Left cardiac atrium (tissue), 4 donors: ENCODE data around the gene ATP11A. TPM values are rescaled to one million over a fixed set of nuclear protein-coding genes. Genes with fewer than 3 reads are reported as not detected.

ENCODE experiments used
- ATAC-seq, 2 donors: fragments of 200-7000 bp; cut with Tn5 transposase; one replicate each; pipeline ENCODE4 v1.9.1; 2020; ENCODE audit warnings: mild to moderate bottlenecking in 2 of 2, moderate library complexity in 2 of 2
- DNase-seq: peaks from one replicate; pipeline ENCODE4 v3.0.0-alpha.2; 2020
- intact Hi-C, 2 donors: fragments of 100-400 bp; cut with DNase I; formaldehyde crosslinking; loops; one replicate each; pipeline versions ENCODE4 v1.14.1 to v1.15.1; 2022 to 2023
- total RNA-seq, 2 donors: library from RNA; stranded (reverse); fragmentation: NEBNext Ultra II Directional; extraction: Animal tissue kit (Norgen Biotek cat#: 25700); gene quantifications; one replicate each; pipeline ENCODE4 v1.2.1, GENCODE V29; 2021
- donor health status: DM: no; HTN: yes; CAD: no.
- donor health status: DM: no; HTN: yes; CAD: no; lungs with severe emphysema.
- donor health status: DM: yes; HTN: yes; CAD: no.
- donor health status: Dilated cardiomyopathy.

The ATP11A gene
- total RNA-seq, 2 donors from 2014 or later = 58.5 to 69.9 TPM

DNA sequence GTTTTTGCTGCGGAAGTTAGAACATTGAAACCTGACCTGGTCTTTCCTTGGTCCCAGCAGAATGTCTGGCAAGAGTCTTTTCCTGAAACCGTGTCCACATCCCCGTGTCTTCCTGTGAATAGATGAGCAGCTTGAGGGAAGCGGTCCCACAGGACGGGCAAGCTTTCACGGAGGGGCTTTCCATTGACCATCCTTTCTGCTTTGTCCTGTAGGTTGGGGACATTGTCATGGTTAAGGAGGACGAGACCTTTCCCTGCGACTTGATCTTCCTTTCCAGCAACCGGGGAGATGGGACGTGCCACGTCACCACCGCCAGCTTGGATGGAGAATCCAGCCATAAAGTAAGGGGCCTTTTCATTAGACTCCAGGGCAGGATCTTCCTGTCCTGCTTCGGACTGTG is 126.0 kb downstream of the ATP11A start:
- no peak for ATAC-seq
- no peak for DNase-seq
- intact Hi-C loops = no loop called here

DNA sequence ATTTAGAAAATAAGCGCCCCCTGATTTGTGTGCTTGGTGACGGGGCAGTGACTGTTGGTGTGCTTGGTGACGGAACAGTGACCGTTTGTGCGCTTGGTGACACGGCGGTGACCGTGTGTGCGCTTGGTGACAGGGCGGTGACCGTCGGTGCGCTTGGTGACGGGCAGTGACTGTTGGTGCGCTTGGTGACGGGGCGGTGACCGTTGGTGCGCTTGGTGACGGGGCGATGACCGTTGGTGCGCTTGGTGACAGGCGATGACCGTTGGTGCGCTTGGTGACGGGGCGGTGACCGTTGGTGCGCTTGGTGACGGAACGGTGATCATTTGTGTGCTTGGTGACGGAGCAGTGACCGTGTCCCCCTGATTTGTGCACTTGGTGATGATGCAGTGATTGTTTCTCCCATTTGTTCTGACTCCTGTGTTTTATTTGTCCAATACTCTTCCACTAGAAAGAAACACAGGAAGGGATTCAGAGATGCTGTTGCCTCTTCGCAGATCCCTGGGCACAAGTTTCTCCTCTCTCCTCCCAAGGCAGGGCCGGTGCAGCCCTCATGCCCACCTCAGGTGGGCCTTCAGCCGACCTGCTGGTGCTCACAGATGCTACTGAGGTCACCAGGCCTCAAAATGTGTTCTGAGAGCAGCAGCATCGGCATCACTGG is 128.3 kb downstream of the ATP11A start:
- intact Hi-C loops = no loop called here
- no peak for DNase-seq
- no peak for ATAC-seq

GRCh38 chr13:112818698-112819045 is 128.8 kb downstream of the ATP11A start:
- DNase-seq = no peak
- ATAC-seq = no peak
- intact Hi-C loops = no loop called here

DNA sequence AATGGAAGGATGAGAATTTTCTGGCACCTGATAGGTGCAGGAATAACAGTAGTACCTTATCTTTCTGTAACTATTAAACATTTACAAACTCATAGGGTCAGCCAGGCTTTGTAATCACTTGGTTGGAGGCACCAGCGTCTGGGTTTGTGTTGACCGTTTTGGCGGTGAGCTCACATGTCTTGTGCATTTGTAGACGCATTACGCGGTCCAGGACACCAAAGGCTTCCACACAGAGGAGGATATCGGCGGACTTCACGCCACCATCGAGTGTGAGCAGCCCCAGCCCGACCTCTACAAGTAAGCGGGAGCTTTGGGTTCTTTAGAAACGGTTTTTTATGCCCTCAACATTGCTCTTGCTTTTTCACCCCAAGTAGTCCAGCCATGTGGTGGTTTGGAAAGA is 129.3 kb downstream of the ATP11A start:
- intact Hi-C loops = no loop called here
- no peak for ATAC-seq

DNA sequence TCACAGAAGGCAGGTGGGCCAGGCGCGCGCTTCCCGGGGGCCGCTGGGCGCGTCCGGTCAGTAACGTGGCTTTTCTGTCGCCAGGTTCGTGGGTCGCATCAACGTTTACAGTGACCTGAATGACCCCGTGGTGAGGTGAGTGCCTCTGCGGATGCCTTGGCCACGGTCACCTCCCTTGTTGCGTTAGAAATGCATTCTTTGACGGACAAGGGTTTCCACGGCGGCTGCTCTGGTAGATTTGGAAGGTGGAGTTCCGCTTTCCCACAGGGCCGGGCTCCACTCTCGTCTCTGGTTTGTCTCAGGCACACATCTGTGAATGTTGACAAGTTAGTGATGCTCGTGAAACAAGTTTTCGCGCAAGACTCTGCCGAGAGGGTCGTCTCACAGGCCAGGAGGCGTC is 130.0 kb downstream of the ATP11A start:
- DNase-seq (no peak), ATAC-seq (peak in 1 of 2 donors; percentile 30)
- intact Hi-C loops = no loop called here

More for the DNA sequence above, 129.3 kb downstream of the ATP11A start:
- no peak for DNase-seq

- intact Hi-C loops = no loop called here
- ATAC-seq = no peak
Measured at GRCh38 chr13:112820318-112820717, 130.5 kb downstream of the ATP11A start.

GRCh38 chr13:112821340-112822055 is 131.7 kb downstream of the ATP11A start:
- intact Hi-C loops = no loop called here
- DNase-seq (no peak), ATAC-seq (no peak)

More at GRCh38 chr13:112820318-112820717, 130.5 kb downstream of the ATP11A start:
- no peak for DNase-seq

GRCh38 chr13:112822851-112823250 is 133.0 kb downstream of the ATP11A start:
- DNase-seq (no peak), ATAC-seq (no peak)
- intact Hi-C loops = no loop called here

DNA sequence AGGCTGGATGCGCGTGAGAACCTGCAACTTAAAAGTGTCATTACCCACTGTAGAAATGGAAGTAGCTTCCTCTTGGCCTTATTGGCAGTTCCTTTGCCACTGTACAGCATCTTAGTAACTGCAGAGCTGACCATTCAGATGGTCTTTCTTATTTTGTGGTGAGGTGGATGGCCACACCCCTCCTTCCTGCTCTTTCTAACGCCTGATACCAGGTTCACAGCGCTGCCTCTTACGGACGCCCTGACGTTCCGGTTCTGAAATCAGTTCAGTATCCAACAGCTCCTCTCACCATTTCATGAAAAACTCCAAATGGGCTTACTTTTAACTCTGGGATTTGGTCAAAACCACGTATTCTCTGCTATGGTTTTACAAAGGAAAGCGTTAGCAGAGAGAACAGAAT is 134.6 kb downstream of the ATP11A start:
- intact Hi-C loops = no loop called here
- no peak for DNase-seq

GRCh38 chr13:112825071-112825470 is 135.2 kb downstream of the ATP11A start:
- ATAC-seq (no peak), DNase-seq (no peak)
- intact Hi-C loops = no loop called here

More for the DNA sequence above, 134.6 kb downstream of the ATP11A start:
- ATAC-seq = no peak

DNA sequence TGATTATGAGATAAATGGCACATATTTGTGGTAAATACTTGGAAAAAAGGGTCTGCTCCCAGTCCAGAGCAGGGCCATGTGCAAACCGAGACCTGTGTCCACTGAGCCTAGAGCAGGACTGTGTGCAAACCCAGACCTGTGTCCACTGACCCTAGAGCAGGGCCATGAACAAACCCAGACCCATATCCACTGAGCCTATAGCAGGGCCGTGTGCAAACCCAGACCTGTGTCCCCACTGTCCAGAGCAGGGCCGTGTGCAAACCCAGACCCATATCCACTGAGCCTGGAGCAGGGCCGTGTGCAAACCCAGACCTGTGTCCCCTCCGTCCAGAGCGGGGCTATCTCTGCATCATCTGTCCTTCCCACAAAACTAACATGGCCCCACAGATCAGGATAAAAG is 136.0 kb downstream of the ATP11A start:
- no peak for DNase-seq
- intact Hi-C loops = no loop called here
- no peak for ATAC-seq

- DNase-seq (no peak), ATAC-seq (no peak)
- intact Hi-C loops = no loop called here
Measured at GRCh38 chr13:112826565-112826964, 136.7 kb downstream of the ATP11A start.

DNA sequence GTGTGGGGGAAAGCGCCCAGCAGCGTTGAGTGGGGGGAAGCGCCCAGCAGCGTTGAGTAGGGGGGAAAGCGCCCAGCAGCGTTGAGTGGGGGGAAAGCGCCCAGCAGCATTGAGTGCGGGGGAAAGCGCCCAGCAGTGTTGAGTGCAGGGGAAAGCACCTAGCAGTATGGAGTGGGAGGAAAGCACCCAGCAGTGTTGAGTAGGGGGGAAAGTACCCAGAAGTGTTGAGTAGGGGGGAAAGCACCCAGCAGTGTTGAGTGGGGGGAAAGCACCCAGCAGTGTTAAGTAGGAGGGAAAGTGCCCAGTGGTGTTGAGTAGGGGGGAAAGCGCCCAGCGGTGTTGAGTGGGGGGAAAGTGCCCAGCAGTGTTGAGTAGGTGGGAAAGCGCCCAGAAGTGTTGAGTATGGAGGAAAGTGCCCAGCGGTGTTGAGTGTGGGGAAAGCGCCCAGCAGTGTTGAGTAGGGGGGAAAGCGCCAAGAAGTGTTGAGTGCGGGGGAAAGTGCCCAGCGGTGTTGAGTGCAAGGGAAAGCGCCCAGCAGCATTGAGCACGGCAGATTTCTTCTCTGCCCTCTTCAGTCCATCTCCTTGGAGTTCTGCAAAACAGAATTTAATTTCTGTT is 138.4 kb downstream of the ATP11A start:
- intact Hi-C loops = no loop called here
- ATAC-seq (peak in 1 of 2 donors; percentile 32), DNase-seq (no peak)

- intact Hi-C loops = no loop called here
- no peak for ATAC-seq
- DNase-seq = no peak
Measured at GRCh38 chr13:112828756-112829155, 138.9 kb downstream of the ATP11A start.

DNA sequence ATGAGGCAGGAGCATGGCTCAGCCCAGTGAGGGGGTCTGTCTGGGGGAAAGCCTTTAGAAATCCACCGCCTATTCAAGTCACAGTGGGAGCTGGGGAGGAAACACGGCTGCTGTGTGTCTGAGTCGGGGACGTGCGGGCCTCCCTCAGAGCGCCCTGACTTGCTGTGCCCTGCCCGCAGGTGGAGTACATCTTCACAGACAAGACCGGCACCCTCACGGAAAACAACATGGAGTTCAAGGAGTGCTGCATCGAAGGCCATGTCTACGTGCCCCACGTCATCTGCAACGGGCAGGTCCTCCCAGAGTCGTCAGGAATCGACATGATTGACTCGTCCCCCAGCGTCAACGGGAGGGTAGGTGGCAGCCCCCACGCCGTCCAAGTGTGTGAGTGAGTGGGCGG is 141.4 kb downstream of the ATP11A start:
- no peak for ATAC-seq
- DNase-seq = no peak
- intact Hi-C loops = no loop called here

- no peak for DNase-seq
- ATAC-seq = no peak
- intact Hi-C loops = no loop called here
Measured at GRCh38 chr13:112831801-112832200, 142.0 kb downstream of the ATP11A start.

GRCh38 chr13:112832811-112833210 is 143.0 kb downstream of the ATP11A start:
- no peak for ATAC-seq
- intact Hi-C loops = no loop called here
- DNase-seq = no peak

DNA sequence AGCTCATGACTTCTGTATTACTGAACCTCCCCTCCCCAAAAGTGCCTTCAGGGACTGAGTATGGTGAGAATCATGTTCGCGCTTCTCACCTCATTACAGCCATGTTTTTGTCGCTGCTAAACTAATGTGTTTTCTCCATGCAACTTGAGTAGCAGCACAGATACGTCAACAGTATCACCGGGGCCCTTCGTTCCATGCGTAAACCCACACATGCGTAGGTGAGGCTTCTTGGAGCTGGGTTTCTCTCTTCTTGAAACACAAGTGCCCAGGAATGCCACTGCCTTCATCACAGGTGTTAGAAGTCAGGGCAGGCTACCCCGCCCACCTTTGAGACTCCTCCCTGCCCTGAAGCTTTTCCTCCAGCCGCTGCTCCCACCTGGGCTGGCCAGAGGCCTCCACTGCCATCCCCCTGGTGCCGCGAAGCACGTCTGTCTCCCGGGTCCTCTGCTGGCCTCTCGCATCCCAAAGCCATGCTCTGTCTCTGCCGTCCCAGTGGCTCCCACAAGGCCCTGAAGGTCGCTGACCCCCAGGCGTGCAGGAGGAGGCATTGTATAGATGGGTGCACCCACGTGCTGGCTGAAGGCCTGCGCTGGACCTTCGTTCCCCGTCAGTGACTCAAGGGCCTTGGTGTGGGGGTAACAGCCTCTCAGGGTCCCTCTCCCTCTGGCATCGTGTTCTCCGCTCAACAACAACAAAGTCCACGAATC is 143.9 kb downstream of the ATP11A start:
- intact Hi-C loops = no loop called here
- DNase-seq (no peak), ATAC-seq (no peak)

DNA sequence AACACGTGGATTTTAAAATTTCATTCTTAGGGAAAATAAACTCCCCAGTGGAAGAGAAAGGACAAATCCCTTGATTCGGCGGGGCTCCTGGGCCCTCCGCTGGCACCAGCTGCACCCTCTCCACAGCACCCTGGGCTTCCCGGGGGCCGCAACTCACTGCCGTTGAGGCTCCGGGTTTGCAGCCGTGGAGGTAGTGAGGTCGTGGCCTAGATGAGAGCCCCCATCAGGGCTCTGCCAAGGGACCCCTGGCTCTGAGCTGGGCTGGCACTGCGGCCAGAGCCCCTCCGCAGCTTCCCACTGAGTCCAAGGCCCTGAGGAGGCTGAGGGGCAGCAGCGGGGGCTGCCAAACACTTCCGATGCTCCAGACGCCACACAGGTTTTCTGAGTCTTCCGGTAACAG is 145.5 kb downstream of the ATP11A start:
- no peak for DNase-seq
- intact Hi-C loops = no loop called here
- no peak for ATAC-seq

- intact Hi-C loops = no loop called here
- DNase-seq (no peak), ATAC-seq (no peak)
Measured at GRCh38 chr13:112835796-112836195, 146.0 kb downstream of the ATP11A start.
